ENCODE measurements around the gene RAB1A. TPM values are rescaled to one million over a fixed set of nuclear protein-coding genes. Genes with fewer than 3 reads are reported as not detected.

RAB1A gene
- total RNA-seq, 1 experiment from 2014 or later, result 207 TPM

- H3K9me3 Mint-ChIP-seq (ENCODE audit: unreplicated experiment), result no peaks in the 10 kb centered on the region
- H3K36me3 Mint-ChIP-seq (ENCODE audit: insufficient read depth, unreplicated experiment), result peaks cover 38% of the 10 kb centered on the region
- Histone ChIP-seq H3K4me1 (no peaks in the 10 kb centered on the region; the same call in 1 of the 2 replicates), H3K36me3 (ENCODE audit: control insufficient read depth, insufficient read depth, low read length) (no peaks in the 10 kb centered on the region; the same call in 1 of the 2 replicates), H3K9me3 (peaks cover 3% of the 10 kb centered on the region; the same call in 1 of the 2 replicates), H3K4me3 (ENCODE audit: low read depth, low read length) (no peak overlapping the region), H3K27me3 (replicated peaks; ENCODE audit: control insufficient read depth, insufficient read depth, low read length) (no peaks in the 10 kb centered on the region)
- DNase-seq, result no peak
- TF ChIP-seq, protein P1, sequence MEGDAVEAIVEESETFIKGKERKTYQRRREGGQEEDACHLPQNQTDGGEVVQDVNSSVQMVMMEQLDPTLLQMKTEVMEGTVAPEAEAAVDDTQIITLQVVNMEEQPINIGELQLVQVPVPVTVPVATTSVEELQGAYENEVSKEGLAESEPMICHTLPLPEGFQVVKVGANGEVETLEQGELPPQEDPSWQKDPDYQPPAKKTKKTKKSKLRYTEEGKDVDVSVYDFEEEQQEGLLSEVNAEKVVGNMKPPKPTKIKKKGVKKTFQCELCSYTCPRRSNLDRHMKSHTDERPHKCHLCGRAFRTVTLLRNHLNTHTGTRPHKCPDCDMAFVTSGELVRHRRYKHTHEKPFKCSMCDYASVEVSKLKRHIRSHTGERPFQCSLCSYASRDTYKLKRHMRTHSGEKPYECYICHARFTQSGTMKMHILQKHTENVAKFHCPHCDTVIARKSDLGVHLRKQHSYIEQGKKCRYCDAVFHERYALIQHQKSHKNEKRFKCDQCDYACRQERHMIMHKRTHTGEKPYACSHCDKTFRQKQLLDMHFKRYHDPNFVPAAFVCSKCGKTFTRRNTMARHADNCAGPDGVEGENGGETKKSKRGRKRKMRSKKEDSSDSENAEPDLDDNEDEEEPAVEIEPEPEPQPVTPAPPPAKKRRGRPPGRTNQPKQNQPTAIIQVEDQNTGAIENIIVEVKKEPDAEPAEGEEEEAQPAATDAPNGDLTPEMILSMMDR (IDR thresholded peaks at IDR 0.05; ENCODE audit: insufficient read depth in 1 of 2, low read depth in 1 of 2, low read length in 1 of 2, severe bottlenecking in 1 of 2, unreplicated experiment in 1 of 2), result no peak
- ChIA-PET POLR2A (interaction anchor here (0.5 kb wide), 1 partner anchor 71 kb away, joined by 8 read pairs; no protein-coding TSS in a partner anchor), CTCF (no interaction called here)
- peak overlapping the region; percentile 8 for H3K27ac Mint-ChIP-seq (ENCODE audit: unreplicated experiment)
- BruUV-seq (replicated peaks), result no TSS peak
- H3K27me3 Mint-ChIP-seq (ENCODE audit: insufficient read depth, unreplicated experiment), result no peaks in the 10 kb centered on the region
- intact Hi-C loops (cut with micrococcal nuclease; ENCODE audit: unreplicated experiment), result no loop called here
- H3K4me1 Mint-ChIP-seq (ENCODE audit: low read depth, unreplicated experiment), result peaks cover 7% of the 10 kb centered on the region
- no peak overlapping the region for H3K4me3 Mint-ChIP-seq (ENCODE audit: unreplicated experiment)
Observed at GRCh38 chr2:65114921-65115320, 15.0 kb downstream of the RAB1A start.

DNA sequence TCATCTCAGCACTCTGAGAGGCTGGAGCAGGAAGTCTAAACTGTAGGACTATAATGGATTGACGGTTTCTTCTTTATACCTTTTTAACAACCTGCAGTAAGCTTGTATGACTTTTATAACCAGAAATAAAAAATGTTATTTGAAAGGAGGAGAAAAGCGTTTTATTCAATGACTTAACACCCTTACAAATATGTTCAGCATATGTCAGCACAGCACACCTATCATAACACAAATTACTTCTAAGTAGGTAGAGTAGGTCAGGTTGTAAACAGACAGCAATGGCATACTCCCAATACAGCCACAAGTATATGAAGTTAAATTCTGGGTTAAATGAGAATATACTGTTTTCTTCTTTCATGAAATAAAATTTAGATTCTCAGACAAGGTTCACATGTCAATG, 16.1 kb downstream of the RAB1A start:
- TF ChIP-seq, protein P1 (IDR thresholded peaks at IDR 0.05; ENCODE audit: insufficient read depth in 1 of 2, low read depth in 1 of 2, low read length in 1 of 2, severe bottlenecking in 1 of 2, unreplicated experiment in 1 of 2), result no peak
- Histone ChIP-seq H3K4me3 (ENCODE audit: low read depth, low read length) (no peak overlapping the region), H3K4me1 (no peaks in the 10 kb centered on the region; the same call in 1 of the 2 replicates), H3K36me3 (ENCODE audit: control insufficient read depth, insufficient read depth, low read length) (no peaks in the 10 kb centered on the region; the same call in 1 of the 2 replicates), H3K9me3 (peaks cover 3% of the 10 kb centered on the region; the same call in 1 of the 2 replicates), H3K27me3 (replicated peaks; ENCODE audit: control insufficient read depth, insufficient read depth, low read length) (no peaks in the 10 kb centered on the region)
- H3K27ac Mint-ChIP-seq (ENCODE audit: unreplicated experiment), result no peak overlapping the region
- ChIA-PET POLR2A (interaction anchor here (0.9 kb wide), 1 partner anchor 58 kb away, joined by 3 read pairs; no protein-coding TSS in a partner anchor), CTCF (no interaction called here)
- no peaks in the 10 kb centered on the region for H3K27me3 Mint-ChIP-seq (ENCODE audit: insufficient read depth, unreplicated experiment)
- H3K36me3 Mint-ChIP-seq (ENCODE audit: insufficient read depth, unreplicated experiment), result peaks cover 36% of the 10 kb centered on the region
- no peaks in the 10 kb centered on the region for H3K9me3 Mint-ChIP-seq (ENCODE audit: unreplicated experiment)
- H3K4me3 Mint-ChIP-seq (ENCODE audit: unreplicated experiment), result no peak overlapping the region
- no TSS peak for BruUV-seq (replicated peaks)
- DNase-seq, result no peak
- intact Hi-C loops (cut with micrococcal nuclease; ENCODE audit: unreplicated experiment), result no loop called here
- peaks cover 10% of the 10 kb centered on the region for H3K4me1 Mint-ChIP-seq (ENCODE audit: low read depth, unreplicated experiment)

- H3K27me3 ChIP-seq (replicated peaks; ENCODE audit: control insufficient read depth, insufficient read depth, low read length), result no peaks in the 10 kb centered on the region
- H3K4me1 ChIP-seq, result no peaks in the 10 kb centered on the region; the same call in 1 of the 2 replicates
- peaks cover 10% of the 10 kb centered on the region for H3K4me1 Mint-ChIP-seq (ENCODE audit: low read depth, unreplicated experiment)
- H3K36me3 Mint-ChIP-seq (ENCODE audit: insufficient read depth, unreplicated experiment), result peaks cover 31% of the 10 kb centered on the region
- peaks cover 3% of the 10 kb centered on the region; the same call in 1 of the 2 replicates for H3K9me3 ChIP-seq
- POLR2A ChIA-PET, result interaction anchor here (0.9 kb wide), 1 partner anchor 57 kb away, joined by 3 read pairs; no protein-coding TSS in a partner anchor
- no peaks in the 10 kb centered on the region for H3K9me3 Mint-ChIP-seq (ENCODE audit: unreplicated experiment)
- TF ChIP-seq, protein P1 (IDR thresholded peaks at IDR 0.05; ENCODE audit: insufficient read depth in 1 of 2, low read depth in 1 of 2, low read length in 1 of 2, severe bottlenecking in 1 of 2, unreplicated experiment in 1 of 2), result no peak
- no peak for DNase-seq
- no TSS peak for BruUV-seq (replicated peaks)
- H3K27ac Mint-ChIP-seq (ENCODE audit: unreplicated experiment), result no peak overlapping the region
- H3K36me3 ChIP-seq (ENCODE audit: control insufficient read depth, insufficient read depth, low read length), result no peaks in the 10 kb centered on the region; the same call in 1 of the 2 replicates
- no peak overlapping the region for H3K4me3 ChIP-seq (ENCODE audit: low read depth, low read length)
- no peak overlapping the region for H3K4me3 Mint-ChIP-seq (ENCODE audit: unreplicated experiment)
- CTCF ChIA-PET, result no interaction called here
- H3K27me3 Mint-ChIP-seq (ENCODE audit: insufficient read depth, unreplicated experiment), result no peaks in the 10 kb centered on the region
- intact Hi-C loops (cut with micrococcal nuclease; ENCODE audit: unreplicated experiment), result no loop called here
Observed at GRCh38 chr2:65113229-65113628, 16.7 kb downstream of the RAB1A start.

Measured in Caco-2 (cell line).